Embryonic facial prominence (tissue), 1 donor: ENCODE measurements around the gene CACNG3.
"Not testable (repeated sequence)": the region's sequence is repeated elsewhere in the genome, so short reads cannot be mapped to it uniquely, and the experiment has no call there.

Experiments
- DNase-seq: peaks from one replicate; pipeline ENCODE4 v3.0.0-alpha.2; 2016; ENCODE audit errors: extremely low spot score

Gene CACNG3

DNA sequence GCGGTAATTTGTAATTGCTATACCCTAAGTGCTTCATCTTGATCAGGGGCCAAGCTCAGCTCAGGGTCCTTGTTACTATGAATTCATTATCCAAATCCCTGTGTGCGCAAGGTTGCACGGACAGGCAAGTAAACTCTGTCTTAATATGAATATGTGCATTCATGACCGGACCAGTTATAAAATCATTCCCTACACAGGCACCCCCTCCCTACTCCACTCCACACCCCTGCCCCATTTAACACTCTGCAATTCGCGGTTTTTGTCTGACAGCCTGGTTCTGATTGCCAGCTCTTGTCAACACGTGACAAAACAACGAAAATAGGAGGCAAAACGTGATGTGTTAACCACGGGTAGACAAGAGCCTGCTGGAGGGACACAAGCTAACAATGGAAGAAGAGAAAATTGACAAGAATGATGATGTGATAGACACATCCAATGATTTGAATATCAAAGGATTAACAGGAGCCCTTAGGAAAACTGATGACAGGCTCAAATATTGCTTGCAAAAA lies 76.5 kb downstream of the CACNG3 start:
- DNase-seq: no peak

DNA sequence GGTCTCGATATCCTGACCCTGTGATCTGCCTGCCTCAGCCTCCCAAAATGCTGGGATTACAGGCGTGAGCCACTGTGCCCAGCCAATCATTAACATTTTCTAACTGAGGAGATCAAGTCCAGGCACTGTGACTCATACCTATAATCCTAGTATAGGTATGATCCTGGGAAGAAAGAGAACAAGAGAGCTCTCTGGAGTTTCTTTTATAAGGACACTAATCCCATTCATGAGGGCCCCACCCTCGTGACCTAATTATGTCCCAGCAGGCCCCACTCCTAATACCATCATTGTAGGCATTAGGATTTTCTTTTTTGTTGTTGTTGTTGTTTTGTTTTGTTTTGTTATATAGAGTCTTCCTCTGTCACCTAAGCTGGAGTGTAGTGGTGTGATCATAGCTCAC lies 80.4 kb downstream of the CACNG3 start:
- DNase-seq: no peak

DNA sequence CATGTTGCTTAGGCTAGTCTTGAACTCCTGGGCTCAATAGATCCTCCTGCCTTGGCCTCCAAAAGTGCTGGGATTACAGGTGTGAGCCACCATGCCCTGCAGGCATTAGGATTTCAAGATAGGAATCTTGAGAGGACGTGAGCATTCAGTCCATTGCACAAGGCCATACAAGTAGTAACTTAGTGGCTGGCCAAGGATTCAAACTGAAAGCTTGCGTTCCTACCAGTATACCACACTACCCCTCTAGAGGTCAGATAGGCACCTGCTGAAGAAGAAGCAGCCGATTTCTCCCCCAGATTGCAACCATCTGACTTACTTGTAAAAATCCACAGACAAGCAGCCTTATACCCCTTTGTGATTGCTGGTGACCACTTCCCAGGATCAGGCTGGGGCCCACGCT lies 80.9 kb downstream of the CACNG3 start:
- no peak for DNase-seq

DNA sequence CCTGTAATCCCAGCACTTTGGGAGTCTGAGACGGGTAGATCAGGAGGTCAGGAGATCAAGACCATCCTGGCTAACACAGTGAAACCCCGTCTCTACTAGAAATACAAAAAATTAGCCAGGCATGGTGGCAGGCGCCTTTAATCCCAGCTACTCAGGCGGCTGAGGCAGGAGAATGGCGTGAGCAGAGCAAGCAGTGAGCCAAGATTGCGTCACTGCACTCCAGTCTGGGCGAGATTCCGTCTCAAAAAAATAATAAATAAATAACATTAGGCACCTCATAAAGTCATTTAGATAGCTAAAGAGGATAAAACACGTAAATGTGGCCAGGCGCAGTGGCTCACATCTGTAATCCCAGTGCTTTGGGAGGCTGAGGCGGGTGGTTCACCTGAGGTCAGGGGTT lies 87.7 kb downstream of the CACNG3 start:
- DNase-seq: not testable (repeated sequence)

DNA sequence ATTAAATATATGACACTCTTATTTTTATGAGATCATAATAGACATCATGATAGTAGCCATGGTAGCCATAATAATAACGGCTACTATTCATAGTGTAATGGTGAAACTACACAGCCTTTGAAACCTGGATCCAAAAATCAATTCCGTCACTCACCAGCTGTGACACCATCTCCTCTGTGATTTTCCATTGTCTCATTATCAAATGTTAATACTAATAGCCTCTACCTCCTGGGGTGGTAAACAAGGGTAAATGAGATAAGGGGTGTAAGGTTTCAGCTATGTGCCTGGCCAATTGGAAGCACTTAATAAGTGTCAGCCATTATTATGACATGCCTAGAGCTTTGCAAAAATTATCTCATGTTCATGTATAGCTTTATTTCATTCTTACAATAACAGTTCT lies 88.6 kb downstream of the CACNG3 start:
- DNase-seq: no peak

DNA sequence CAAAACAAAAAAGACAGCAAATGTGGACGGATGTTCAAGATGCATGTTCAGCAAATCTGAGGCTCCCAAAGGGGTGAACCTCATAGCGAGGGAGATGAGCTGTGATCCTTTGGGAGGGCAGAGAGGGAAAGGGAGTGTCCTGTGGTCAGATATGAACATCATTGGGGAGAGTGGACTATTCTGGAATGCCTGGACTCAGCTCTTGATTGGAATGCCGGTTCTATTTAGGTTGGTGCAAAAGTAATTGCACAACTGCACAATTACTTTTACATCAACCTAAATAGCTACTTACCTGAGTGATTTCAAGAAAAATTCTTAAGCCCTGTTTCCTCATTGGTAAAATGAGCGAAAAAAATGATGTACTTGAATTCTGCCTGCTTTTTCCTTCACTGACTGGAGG lies 89.6 kb downstream of the CACNG3 start:
- no peak for DNase-seq

DNA sequence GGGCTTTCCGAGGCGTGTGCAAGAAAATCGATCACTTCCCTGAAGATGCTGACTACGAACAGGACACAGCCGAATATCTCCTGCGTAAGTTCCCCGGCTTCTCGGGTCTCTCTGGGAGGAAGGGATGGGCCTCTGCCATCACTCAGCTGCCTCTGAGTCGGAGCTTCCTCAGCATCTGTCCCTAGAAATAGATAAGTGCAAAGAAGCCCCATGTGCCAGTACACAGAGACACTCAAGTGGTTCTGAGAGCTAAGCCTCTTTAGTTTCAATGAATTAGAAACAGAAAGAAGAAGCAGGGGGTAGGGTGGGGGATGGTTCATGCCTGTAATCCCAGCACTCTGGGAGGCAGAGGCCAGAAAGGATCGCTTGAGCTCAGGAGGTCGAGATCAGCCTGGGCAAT lies 90.6 kb downstream of the CACNG3 start:
- no peak for DNase-seq

DNA sequence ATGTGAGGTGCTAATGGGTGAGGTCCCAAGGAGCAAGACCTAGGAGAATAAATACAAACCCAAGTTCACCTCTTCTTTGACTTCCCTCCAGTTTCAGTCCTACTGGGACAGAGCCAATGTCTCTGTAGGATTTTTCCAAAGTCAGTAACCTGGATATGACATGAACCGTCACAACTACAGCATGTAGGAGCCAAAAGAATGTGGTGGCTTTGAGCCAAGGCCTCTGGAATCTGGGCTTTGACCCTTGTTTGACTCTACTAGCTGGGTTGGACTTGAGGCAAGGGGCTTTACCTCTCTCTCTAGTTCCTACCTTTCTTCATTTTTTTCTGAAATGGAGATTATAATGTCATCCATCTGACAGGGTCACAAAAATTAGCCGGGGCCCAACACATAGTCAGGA lies 91.4 kb downstream of the CACNG3 start:
- no peak for DNase-seq

DNA sequence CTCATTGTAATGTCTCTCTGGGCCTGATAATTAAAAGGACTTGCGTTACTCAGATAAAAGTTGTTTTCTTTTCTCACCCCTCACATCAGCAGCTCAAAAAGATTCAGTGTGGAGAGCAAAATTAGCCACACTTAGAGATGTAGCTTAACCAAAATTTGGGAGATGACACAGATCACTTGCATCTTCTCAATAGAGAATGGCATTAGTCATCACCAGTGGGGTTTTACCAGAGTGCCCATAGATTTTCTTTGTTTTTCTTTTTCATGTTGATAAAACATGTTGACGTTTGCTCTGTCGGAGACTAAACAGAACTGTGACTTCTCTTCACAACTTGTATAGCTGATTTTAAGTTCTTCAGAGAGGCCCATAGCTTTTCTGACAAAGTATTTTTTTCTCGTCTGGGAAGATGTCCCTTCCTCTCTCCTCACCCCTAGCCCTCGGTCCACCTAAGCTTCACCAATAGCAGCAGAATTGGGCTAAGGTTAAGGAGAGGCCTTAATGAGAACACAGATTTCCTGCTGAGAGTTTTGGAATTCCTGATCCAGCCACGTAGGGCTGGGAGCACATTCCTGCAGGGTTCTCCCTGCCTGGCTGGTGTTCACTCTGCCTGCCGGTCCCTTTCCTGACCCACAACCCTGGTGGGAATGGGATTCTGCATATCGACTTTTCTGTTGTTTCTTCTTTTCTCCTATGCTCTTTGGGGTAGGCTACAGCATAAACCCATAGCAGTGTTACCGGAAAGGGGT lies 92.6 kb downstream of the CACNG3 start:
- DNase-seq: no peak

DNA sequence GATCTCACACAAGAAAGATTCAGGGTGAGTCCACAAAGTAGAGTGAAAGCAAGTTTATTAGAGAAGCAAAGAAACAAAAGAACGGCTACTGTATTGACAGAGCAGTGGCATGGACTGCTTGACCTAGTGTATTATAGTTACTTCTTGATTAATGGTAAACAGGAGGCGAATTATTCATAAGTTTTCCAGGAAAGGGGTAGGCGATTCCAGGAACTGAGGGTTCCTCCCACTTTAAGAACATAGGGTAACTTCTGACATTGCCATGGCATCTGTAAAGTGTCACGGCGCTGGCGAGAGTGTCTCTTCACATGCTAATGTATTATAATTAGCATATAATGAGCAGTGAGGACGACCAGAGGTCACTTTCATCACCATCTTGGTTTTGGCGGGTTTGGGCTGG lies 93.2 kb downstream of the CACNG3 start:
- no peak for DNase-seq

DNA sequence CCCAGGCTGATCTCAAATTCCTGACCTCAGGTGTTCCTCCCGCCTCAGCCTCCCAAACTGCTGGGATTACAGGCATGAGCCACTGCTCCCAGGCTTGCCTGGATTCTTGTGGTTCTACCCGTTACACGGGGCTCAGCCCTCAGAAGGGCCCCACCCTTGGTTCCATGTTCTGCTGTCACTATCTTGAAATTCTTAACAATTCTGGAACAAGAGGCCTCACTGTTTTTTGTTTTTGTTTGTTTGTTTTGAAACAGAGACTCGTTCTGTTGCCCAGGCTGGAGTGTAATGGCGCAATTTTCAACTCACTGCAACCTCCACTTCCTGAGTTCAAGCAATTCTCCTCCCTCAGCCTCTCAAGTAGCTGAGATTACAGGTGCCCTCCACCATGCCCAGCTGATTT lies 96.6 kb downstream of the CACNG3 start:
- no peak for DNase-seq

DNA sequence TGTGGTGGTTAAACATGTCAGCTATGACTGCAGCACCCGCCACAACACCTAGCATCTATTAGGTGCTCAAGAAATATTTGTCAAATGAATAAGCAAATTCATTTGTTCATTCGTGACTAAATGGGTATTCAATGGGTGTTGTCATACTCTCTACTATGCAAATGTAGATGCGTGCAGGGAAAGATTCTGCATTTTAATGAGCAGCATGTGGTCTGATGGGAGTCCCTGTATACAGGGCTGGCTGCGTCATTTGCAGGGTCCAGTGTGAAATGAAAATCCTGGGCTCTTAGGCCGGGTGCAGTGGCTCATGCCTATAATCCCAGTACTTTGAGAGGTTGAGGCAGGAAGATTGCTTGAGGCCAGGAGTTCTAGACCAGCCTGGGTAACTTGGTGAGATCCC lies 97.5 kb downstream of the CACNG3 start:
- DNase-seq: no peak

DNA sequence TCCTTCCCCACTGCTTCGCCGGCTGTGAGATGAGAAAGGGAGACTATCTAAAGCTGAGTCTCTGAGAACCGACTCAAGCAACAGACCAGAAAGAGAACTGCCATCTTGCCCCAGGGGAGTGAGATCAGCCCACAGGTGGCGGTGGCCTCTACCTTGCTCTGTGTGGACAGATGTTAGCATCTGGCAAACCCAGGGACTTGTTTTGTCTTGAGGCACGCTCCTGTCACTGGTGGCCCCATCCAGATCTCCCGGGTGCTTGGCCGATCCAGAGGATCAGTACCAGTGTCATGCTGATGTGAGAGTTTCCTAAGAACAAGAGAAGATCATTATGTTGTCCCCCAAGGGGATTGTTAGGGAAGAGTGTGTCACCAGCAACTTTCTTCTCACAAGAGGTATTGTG lies 101.4 kb downstream of the CACNG3 start:
- DNase-seq: no peak

DNA sequence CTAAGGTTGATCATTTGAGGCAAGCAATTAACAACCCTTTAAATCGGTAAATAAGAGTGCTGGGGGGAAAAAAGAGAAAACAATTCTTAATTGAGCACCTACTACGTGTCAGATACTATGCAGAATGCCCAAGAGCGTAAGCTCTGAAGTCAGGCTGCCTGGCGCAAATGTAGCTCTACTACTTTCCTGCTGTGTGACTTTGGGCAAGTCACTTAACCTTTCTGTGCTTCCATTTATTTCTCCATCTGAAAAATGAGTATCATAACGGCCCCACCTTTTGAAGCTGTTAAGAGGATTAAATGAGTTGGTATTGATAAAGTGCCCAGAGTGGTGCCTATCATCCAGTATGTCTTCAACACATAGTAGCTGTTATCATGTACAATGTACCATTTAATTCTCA lies 102.0 kb downstream of the CACNG3 start:
- no peak for DNase-seq

DNA sequence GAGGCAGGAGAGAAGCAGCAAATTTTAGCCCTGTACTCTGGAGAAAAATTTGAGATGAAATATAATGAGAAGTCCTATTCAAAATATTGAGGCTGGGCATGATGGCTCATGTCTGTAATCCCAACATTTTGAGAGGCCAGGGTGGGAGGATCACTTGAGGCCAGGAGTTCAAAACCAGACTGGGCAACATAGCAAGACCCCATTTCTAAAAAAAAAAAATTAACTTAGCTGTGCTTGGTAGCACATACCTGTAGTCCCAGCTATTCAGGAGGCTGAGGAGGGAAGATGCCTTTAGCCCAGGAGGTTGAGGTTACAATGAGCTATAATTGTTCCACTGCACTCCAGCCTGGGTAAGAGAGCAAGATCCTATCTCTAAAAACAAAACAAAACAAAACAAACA lies 103.4 kb downstream of the CACNG3 start:
- no peak for DNase-seq

DNA sequence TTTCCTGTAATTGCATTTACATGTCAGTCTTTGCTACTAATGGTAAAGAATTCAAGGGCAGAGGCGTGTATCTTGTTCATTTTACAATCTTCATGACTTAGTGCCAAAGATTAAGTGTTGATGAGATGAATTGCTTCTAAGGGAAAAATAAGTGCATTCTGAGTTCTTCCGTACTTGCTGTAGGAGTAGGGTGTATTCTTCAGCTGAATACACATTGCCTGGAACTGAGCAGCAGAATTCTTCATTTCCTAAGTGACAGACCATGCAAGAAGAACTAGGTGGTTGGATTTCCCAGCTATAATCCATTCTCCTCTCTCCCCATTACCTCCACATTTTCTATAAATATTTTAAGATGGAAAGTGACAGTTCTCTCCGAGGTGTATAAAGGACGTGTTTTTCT lies 104.8 kb downstream of the CACNG3 start:
- DNase-seq: no peak

DNA sequence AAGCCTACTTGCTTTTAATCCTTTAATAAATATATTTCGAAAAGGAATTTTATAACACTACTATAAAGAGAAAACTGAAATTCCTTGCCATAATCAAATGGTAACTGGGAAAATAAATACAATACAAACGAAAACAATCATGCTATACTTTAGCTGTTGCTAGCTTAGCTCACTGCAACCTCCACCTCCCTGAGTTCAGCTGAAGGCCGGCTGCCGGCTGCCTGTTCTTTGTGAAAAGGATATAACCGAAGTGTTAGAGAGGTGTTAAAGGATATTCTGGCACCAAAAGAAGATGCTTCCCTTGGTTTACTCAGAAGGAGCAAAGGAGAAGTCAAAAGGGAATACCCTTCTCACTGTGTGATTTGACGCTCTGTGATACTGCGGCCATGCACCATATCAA lies 108.5 kb downstream of the CACNG3 start:
- DNase-seq: no peak

DNA sequence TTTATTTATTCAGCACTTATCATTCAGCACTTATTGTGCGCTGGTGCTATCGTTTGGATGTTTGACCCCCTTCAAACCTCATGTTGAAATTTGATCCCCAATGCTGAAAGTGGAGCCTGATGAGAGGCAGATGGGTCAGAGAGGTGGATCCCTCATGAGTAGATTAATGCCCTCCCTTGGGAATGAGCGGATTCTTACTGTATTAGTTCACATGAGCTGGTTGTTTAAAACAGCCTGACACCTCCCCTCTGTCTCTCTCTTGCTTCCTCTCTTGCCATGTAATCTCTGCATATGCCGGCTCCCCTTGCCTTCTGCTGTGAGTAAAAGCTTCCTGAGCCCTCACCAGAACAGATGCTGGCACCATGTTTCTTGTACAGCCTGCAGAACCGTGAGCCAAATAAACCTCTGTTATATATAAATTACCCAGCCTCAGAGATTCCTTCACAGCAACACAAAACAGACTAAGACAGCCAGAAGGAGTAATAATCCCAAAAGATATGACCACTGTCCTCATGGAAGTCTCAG lies 111.1 kb downstream of the CACNG3 start:
- no peak for DNase-seq

DNA sequence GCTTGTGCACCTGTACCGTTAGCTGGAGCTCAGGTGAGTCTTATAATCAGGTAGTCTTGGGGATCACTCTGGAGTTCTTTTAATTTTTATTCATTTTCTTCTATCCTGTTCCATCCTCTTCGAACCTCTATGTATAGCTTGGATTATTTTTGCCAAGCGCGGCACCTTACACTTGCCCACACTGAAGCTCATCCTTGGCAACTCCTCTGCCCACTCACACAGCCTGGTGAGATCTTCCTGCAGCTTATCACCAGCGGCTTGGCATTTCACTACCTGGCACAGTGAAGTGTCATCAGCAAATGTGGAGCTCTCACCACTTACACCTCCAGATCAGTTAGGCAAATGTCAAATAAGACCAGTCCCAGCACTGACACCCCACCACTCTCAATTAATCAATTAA lies 116.7 kb downstream of the CACNG3 start:
- DNase-seq: no peak

DNA sequence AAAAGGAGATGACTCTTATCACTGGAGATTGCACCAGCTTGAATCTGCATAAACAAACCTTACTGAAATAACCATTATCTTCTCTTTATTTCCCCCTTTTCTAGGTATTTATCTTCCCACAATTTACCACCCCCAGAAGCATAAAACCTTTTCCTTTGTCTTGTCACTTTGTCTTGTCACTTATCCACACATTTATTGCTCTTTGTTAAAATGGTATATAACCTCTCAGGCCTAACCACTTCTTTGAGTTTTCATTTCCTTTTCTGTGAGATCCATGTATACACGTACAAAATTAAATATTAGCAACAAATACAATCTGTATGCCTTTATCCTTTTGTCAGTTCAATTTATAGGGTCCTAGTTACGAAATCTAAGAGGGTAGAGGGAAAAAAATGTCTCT lies 122.9 kb downstream of the CACNG3 start:
- no peak for DNase-seq

DNA sequence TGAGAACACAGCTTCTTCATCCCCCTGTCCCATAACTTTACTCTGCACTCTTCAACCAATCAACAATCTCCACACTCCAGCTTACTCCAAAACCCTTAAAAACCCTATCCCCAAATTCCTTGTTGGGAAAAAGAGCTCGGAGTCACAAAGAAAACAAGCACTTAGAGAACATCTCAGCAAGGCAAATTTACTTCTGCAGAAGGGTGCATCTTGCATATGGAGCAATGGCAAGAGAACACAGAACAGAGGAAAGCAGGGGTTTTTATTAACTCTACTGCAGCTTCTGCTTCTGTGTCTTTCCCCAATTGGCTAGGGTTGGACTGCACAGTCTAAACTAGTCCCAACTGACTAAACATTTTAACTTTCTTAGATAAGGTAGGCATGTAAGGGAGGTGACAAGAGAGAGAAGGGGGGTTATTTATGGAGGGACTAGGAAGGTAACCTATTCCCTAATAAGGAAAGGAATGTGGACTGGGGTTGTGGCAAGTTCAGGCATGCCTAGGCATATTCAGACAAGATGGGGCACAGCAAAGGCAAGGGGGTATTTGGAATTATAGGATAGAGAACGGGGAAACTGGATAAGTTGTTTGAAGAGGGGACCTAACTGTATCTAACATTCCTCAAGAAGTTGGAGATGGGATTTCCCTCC lies 125.5 kb downstream of the CACNG3 start:
- DNase-seq: no peak

DNA sequence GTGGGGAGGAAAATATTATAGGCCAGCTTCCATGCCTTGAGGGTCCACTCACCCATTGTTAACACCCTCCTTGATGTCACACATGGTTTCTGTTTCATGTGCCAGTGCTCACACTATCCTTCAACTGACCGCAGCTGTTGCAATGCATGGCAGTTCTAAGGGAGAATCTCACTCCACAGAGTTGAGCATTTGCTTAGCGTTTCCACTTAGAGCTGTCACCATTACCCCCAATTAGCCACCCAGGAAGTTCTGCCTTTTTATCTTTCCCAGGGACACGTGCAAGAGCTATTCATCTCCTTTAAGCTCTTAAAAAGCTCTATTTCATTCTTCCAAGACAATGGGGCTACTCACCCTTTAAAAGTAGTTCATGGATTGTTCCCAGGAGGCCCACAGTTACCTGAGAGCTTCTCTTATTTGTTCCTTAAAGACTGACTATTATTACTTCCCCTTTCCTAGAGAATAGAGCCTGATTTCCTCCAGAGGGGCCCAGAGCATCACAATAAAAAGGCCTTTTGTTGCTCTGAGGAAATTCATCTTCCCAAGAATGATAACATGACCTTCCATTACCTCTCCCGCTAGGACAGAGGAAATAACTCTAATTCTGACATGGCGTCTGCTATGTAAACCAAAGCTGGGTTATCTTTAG lies 126.8 kb downstream of the CACNG3 start:
- no peak for DNase-seq

DNA sequence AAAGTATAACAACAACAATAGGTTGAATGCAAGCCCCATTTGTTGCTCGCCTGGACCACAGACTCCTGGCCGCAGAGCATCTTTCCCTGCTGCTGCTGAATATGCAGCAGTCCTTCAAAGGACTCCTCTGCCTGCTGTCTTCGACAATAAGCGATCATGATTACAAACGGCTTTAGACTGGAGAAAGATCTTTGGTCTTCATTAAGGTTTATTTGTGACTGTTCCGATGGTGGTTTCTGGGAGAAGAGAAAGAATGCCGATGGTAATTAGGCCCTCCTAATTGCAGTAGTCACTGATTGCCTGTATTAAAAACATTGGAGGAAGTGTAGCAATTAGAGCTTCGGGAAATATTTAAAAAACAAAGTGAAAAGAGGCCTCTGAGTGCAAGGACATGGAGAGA lies 138.2 kb downstream of the CACNG3 start:
- no peak for DNase-seq
